ENCODE data around the gene PPP1R14C.

DNA sequence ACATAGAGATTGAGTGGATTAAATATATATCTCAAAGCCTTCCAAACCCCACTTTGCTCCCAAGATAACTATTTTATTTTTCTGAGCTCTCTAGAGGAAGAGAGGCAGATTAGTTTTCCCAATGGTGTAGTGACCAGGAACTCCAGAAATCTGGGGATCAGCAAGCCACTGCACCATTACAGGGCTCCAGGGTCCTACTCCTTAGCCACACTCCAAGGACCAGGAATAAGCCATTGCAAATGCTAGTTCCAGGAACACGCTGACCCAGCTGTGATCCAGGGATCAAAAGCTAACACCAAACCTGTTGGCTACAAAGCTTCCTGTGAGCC is 128.3 kb downstream of the PPP1R14C start:
- TF ChIP-seq, protein P1, sequence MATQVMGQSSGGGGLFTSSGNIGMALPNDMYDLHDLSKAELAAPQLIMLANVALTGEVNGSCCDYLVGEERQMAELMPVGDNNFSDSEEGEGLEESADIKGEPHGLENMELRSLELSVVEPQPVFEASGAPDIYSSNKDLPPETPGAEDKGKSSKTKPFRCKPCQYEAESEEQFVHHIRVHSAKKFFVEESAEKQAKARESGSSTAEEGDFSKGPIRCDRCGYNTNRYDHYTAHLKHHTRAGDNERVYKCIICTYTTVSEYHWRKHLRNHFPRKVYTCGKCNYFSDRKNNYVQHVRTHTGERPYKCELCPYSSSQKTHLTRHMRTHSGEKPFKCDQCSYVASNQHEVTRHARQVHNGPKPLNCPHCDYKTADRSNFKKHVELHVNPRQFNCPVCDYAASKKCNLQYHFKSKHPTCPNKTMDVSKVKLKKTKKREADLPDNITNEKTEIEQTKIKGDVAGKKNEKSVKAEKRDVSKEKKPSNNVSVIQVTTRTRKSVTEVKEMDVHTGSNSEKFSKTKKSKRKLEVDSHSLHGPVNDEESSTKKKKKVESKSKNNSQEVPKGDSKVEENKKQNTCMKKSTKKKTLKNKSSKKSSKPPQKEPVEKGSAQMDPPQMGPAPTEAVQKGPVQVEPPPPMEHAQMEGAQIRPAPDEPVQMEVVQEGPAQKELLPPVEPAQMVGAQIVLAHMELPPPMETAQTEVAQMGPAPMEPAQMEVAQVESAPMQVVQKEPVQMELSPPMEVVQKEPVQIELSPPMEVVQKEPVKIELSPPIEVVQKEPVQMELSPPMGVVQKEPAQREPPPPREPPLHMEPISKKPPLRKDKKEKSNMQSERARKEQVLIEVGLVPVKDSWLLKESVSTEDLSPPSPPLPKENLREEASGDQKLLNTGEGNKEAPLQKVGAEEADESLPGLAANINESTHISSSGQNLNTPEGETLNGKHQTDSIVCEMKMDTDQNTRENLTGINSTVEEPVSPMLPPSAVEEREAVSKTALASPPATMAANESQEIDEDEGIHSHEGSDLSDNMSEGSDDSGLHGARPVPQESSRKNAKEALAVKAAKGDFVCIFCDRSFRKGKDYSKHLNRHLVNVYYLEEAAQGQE (IDR thresholded peaks at IDR 0.05; ENCODE audit: insufficient read depth in 1 of 2, low read depth in 2 of 2, low read length in 2 of 2) = no peak
- TF ChIP-seq SIN3A (IDR thresholded peaks at IDR 0.05; ENCODE audit: borderline replicate concordance, insufficient read depth, low read length) (no peak), POLR2AphosphoS5 (IDR thresholded peaks at IDR 0.05; ENCODE audit: low read depth, low read length) (no peak)
